ENCODE data around the gene RPS16.

RPS16 gene

DNA sequence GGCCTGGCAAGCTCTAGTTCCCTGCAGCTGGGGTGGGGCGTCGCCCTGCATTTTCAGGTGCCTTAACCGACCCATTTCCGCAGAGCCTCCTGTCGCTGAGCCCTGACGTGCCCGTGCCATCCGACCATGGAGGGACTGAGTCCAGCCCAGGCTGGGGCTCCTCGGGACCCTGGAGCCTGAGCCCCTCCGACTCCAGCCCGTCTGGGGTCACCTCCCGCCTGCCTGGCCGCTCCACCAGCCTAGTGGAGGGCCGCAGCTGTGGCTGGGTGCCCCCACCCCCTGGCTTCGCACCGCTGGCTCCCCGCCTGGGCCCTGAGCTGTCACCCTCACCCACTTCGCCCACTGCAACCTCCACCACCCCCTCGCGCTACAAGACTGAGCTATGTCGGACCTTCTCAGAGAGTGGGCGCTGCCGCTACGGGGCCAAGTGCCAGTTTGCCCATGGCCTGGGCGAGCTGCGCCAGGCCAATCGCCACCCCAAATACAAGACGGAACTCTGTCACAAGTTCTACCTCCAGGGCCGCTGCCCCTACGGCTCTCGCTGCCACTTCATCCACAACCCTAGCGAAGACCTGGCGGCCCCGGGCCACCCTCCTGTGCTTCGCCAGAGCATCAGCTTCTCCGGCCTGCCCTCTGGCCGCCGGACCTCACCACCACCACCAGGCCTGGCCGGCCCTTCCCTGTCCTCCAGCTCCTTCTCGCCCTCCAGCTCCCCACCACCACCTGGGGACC, 27.9 kb downstream of the RPS16 start:
- Histone ChIP-seq H3K27ac (ENCODE audit: insufficient read depth in 1 of 2, low read depth in 1 of 2, low read length in 2 of 2, poor library complexity in 1 of 2, severe bottlenecking in 2 of 2) (peak overlapping the region; percentile 94 to 95), H3K4me3 (ENCODE audit: control insufficient read depth in 1 of 7, extremely low read depth in 1 of 7, insufficient read depth in 4 of 7, low read depth in 2 of 7, low read length in 6 of 7) (peak overlapping the region; percentile 95 to 100 (median 98)), H3K4me1 (ENCODE audit: control extremely low read depth in 1 of 4, control insufficient read depth in 4 of 4, insufficient read depth in 4 of 4, low read length in 3 of 4) (peaks cover 20 to 84% (median 71%) of the 10 kb centered on the region in 4 experiments), H3K27me3 (replicated peaks in 2 of 5; ENCODE audit: control insufficient read depth in 4 of 5, insufficient read depth in 5 of 5, low read length in 4 of 5) (no peaks in the 10 kb centered on the region), H3K36me3 (ENCODE audit: control insufficient read depth in 4 of 4, insufficient read depth in 4 of 4, low read length in 3 of 4) (peaks cover 5 to 16% (median 10%) of the 10 kb centered on the region in 4 experiments), H3K9me3 (ENCODE audit: control extremely low read depth in 1 of 5, control insufficient read depth in 4 of 5, insufficient read depth in 2 of 5, low read depth in 1 of 5, low read length in 4 of 5) (no peaks in the 10 kb centered on the region)
- CTCF ChIA-PET: interaction anchor here (0.6 to 2.7 kb wide), 4 partner anchors 7 to 21 kb away, joined by 3 to 32 read pairs (median 4); partner anchors contain the start of genes MED29 and PAF1
- POLR2A ChIA-PET: interaction anchor here (1.3 to 4.4 kb wide), 3 partner anchors 10 to 64 kb away, joined by 3 to 46 read pairs (median 16); partner anchors contain the start of genes MED29 and PAF1
- WGBS (ENCODE audit: insufficient coverage): 26% methylated on average over 29 of the region's 40 CpGs
- DNase-seq: peak in 2 of 3 donors; percentile 36 to 50

DNA sequence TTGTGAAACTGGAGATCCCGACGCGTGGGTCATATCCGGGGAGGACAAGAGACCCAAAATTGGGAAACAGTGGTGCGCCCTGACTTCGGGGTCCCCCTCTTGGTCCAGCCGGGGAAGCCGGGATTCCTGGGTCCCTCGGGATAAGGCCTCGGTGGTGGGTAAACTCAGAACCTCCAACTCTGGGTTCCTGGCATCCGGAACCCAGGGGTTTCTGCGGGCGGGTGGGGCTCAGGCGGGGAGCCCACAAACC, 28.4 kb downstream of the RPS16 start:
- CTCF ChIA-PET: interaction anchor here (2.7 kb wide), 1 partner anchor 10 kb away, joined by 32 read pairs; no protein-coding TSS in a partner anchor
- H3K4me1 ChIP-seq (ENCODE audit: control extremely low read depth in 1 of 4, control insufficient read depth in 4 of 4, insufficient read depth in 4 of 4, low read length in 3 of 4): peaks cover 20 to 85% (median 75%) of the 10 kb centered on the region in 4 experiments

DNA sequence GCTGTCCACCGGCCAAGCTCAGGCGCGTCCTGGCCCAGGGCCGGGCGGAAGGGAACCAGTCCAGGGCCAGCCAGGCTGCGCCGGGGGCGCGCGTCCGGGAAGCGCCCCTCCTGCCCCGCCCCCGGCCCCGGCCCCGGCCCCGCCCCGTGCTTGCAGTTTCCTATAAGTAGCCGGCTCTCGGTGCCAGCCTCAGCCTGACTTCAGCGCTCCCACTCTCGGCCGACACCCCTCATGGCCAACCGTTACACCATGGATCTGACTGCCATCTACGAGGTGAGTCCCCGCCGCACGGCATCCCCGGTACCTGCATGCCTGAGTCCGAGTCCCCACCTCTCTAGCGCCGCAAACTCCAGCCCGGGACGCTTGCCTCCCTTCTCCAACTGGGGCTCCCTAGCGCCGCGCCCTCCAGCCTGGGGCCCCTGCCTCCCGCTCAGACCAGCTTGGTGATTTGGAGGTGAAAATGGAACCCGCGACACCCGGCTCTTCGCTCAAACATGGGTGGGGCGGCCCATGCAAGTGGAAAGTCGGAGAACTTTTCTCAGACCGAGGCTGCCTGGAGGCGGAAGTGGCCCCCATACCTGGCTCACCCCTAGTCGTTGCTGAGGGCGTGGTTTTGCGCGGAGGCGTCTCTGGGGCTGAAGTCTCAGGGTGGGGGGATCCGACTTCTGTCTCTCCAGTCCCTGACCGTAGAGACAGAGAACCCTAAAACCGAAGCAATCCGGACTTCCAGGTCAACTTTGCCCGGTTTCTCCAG, 28.9 kb downstream of the RPS16 start, which contains the start of gene ZFP36:
Gene ZFP36 (plus strand): TSS at position 192 of the 754 bp plus-strand sequence. CDS start 58 bp downstream, at position 250.
- Histone ChIP-seq H3K27me3 (replicated peaks in 2 of 5; ENCODE audit: control insufficient read depth in 4 of 5, insufficient read depth in 5 of 5, low read length in 4 of 5) (no peaks in the 10 kb centered on the region), H3K27ac (ENCODE audit: insufficient read depth in 1 of 2, low read depth in 1 of 2, low read length in 2 of 2, poor library complexity in 1 of 2, severe bottlenecking in 2 of 2) (peak within 1 kb of the TSS; percentile 94 to 95), H3K4me1 (ENCODE audit: control extremely low read depth in 1 of 4, control insufficient read depth in 4 of 4, insufficient read depth in 4 of 4, low read length in 3 of 4) (peaks cover 23 to 88% (median 80%) of the 10 kb centered on the region in 4 experiments), H3K4me3 (ENCODE audit: control insufficient read depth in 1 of 7, extremely low read depth in 1 of 7, insufficient read depth in 4 of 7, low read depth in 2 of 7, low read length in 6 of 7) (peak within 1 kb of the TSS; percentile 95 to 100 (median 98)), H3K9me3 (ENCODE audit: control extremely low read depth in 1 of 5, control insufficient read depth in 4 of 5, insufficient read depth in 2 of 5, low read depth in 1 of 5, low read length in 4 of 5) (no peaks in the 10 kb centered on the region), H3K36me3 (ENCODE audit: control insufficient read depth in 4 of 4, insufficient read depth in 4 of 4, low read length in 3 of 4) (peaks cover 5 to 16% (median 10%) of the 10 kb centered on the region in 4 experiments)
- ChIA-PET POLR2A (interaction anchor here (1.2 to 4.4 kb wide), 4 partner anchors 9 to 63 kb away, joined by 3 to 46 read pairs (median 3); partner anchors contain the start of genes MED29, PAF1 and RPS16), CTCF (no interaction called here)
- under 1% methylated on average over 41 of the region's 56 CpGs for WGBS (ENCODE audit: insufficient coverage)
- DNase-seq: peak; percentile 76 to 86 (median 84)

More for the DNA sequence above, 28.4 kb downstream of the RPS16 start:
- Histone ChIP-seq H3K9me3 (ENCODE audit: control extremely low read depth in 1 of 5, control insufficient read depth in 4 of 5, insufficient read depth in 2 of 5, low read depth in 1 of 5, low read length in 4 of 5) (no peaks in the 10 kb centered on the region), H3K27me3 (replicated peaks in 2 of 5; ENCODE audit: control insufficient read depth in 4 of 5, insufficient read depth in 5 of 5, low read length in 4 of 5) (no peaks in the 10 kb centered on the region), H3K36me3 (ENCODE audit: control insufficient read depth in 4 of 4, insufficient read depth in 4 of 4, low read length in 3 of 4) (peaks cover 5 to 16% (median 10%) of the 10 kb centered on the region in 4 experiments), H3K27ac (ENCODE audit: insufficient read depth in 1 of 2, low read depth in 1 of 2, low read length in 2 of 2, poor library complexity in 1 of 2, severe bottlenecking in 2 of 2) (peak overlapping the region; percentile 94 to 95), H3K4me3 (ENCODE audit: control insufficient read depth in 1 of 7, extremely low read depth in 1 of 7, insufficient read depth in 4 of 7, low read depth in 2 of 7, low read length in 6 of 7) (peak overlapping the region; percentile 95 to 100 (median 98))
- 0% methylated on average over 9 of the region's 14 CpGs for whole genome bisulfite sequencing (ENCODE audit: insufficient coverage)
- POLR2A ChIA-PET: interaction anchor here (1.3 to 4.4 kb wide), 2 partner anchors 10 to 63 kb away, joined by 3 to 46 read pairs; no protein-coding TSS in a partner anchor
- no peak for DNase-seq

DNA sequence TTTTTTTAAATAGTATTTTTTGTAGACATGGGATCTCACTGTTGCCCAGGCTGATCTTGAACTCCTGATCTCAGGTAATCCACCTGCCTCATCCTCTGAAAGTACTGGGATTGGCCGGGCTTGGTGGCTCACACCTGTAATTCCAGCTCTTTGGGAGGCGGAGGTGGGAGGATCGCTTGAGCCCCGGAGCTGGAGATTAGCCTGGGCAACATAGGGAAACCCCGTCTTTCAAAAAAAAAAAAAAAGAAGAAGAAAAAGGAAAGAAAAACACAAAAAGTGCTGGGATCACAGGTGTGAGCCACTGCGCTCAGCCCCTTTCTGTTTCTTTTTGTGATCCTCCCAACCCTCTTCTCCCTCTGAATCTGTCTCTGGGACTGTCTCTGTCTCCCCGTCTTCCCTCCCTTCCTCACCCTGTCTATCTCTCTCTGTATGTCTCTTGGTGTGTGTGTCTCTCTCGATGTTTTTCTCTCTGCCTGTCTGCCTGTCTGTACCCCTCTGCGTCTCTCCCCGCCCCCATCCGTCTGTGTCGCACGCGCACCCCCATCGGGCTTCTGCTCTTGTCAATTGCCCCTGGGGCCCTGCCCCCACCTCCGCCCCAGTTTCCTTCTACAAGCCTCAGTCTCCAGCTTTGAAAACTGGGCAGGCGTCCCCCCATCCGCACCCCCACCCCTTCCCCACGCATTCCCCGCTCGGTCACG, 29.6 kb downstream of the RPS16 start:
- POLR2A ChIA-PET: interaction anchor here (1.2 to 4.4 kb wide), 4 partner anchors 9 to 62 kb away, joined by 3 to 46 read pairs (median 3); partner anchors contain the start of genes MED29, PAF1 and RPS16
- H3K4me1 ChIP-seq (ENCODE audit: control extremely low read depth in 1 of 4, control insufficient read depth in 4 of 4, insufficient read depth in 4 of 4, low read length in 3 of 4): peaks cover 23 to 88% (median 80%) of the 10 kb centered on the region in 4 experiments
- H3K27me3 ChIP-seq (replicated peaks in 2 of 5; ENCODE audit: control insufficient read depth in 4 of 5, insufficient read depth in 5 of 5, low read length in 4 of 5): no peaks in the 10 kb centered on the region
- 67% methylated on average over 6 of the region's 22 CpGs for WGBS (ENCODE audit: insufficient coverage)
- CTCF ChIA-PET: no interaction called here
- peak; percentile 68 to 86 (median 85) for DNase-seq
- peak overlapping the region; percentile 66 to 95 for H3K27ac ChIP-seq (ENCODE audit: insufficient read depth in 1 of 2, low read depth in 1 of 2, low read length in 2 of 2, poor library complexity in 1 of 2, severe bottlenecking in 2 of 2)
- H3K9me3 ChIP-seq (ENCODE audit: control extremely low read depth in 1 of 5, control insufficient read depth in 4 of 5, insufficient read depth in 2 of 5, low read depth in 1 of 5, low read length in 4 of 5): no peaks in the 10 kb centered on the region
- H3K4me3 ChIP-seq (ENCODE audit: control insufficient read depth in 1 of 7, extremely low read depth in 1 of 7, insufficient read depth in 4 of 7, low read depth in 2 of 7, low read length in 6 of 7): peak overlapping the region; percentile 2 to 98 (median 98)
- peaks cover 5 to 16% (median 10%) of the 10 kb centered on the region in 4 experiments for H3K36me3 ChIP-seq (ENCODE audit: control insufficient read depth in 4 of 4, insufficient read depth in 4 of 4, low read length in 3 of 4)

DNA sequence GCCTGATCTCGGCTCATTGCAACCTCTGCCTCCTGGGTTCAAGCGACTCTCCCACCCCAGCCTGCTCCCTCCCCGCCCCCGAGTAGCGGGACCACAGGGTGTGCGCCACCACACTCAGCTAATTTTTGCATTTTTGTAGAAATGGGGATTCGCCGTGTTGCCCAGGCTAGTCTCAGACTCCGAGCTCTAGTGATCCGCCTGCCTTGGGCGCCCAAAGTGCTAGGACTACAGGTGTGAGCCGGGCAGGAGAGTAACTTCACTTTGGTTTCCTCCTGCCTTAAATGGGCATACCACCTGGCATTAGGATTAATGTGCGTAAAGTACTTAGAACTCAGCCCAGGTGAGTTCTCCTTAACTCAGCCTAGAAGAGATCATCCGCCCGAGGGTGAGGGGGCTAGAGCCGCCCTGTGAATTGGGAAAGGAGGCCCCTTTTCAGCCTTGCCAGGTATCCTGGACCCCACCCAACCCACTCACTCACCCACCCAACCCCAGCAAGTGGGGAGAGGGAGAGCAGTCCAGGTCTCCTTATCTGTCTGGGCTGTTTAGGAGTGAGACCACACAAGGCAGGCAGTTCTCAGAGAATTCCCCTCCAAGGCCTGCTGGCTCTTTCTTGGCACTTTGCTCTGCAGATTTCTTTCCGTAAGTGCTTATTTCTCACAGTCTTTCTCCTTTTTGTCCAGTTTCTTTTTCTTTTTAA, 30.3 kb downstream of the RPS16 start:
- Histone ChIP-seq H3K27ac (ENCODE audit: insufficient read depth in 1 of 2, low read depth in 1 of 2, low read length in 2 of 2, poor library complexity in 1 of 2, severe bottlenecking in 2 of 2) (peak overlapping the region; percentile 66 to 95), H3K36me3 (ENCODE audit: control insufficient read depth in 4 of 4, insufficient read depth in 4 of 4, low read length in 3 of 4) (peaks cover 5 to 16% (median 10%) of the 10 kb centered on the region in 4 experiments), H3K27me3 (replicated peaks in 2 of 5; ENCODE audit: control insufficient read depth in 4 of 5, insufficient read depth in 5 of 5, low read length in 4 of 5) (no peaks in the 10 kb centered on the region), H3K9me3 (ENCODE audit: control extremely low read depth in 1 of 5, control insufficient read depth in 4 of 5, insufficient read depth in 2 of 5, low read depth in 1 of 5, low read length in 4 of 5) (no peaks in the 10 kb centered on the region), H3K4me3 (ENCODE audit: control insufficient read depth in 1 of 7, extremely low read depth in 1 of 7, insufficient read depth in 4 of 7, low read depth in 2 of 7, low read length in 6 of 7) (peak overlapping the region in 4 of 7 experiments; percentile 53 to 98 (median 84)), H3K4me1 (ENCODE audit: control extremely low read depth in 1 of 4, control insufficient read depth in 4 of 4, insufficient read depth in 4 of 4, low read length in 3 of 4) (peaks cover 23 to 88% (median 78%) of the 10 kb centered on the region in 4 experiments)
- 97% methylated on average over 9 of the region's 17 CpGs for WGBS (ENCODE audit: insufficient coverage)
- POLR2A ChIA-PET: interaction anchor here (1.3 kb wide), 1 partner anchor 14 kb away, joined by 3 read pairs; the partner anchor contains the start of genes MED29 and PAF1
- no peak for DNase-seq
- CTCF ChIA-PET: interaction anchor here (0.7 kb wide), 1 partner anchor 9 kb away, joined by 3 read pairs; no protein-coding TSS in a partner anchor

Data from common myeloid progenitor, CD34-positive (primary cell).